SK-MEL-5 (cell line): ENCODE data around the gene TNFRSF18. TPM values are rescaled to one million over a fixed set of nuclear protein-coding genes. Genes with fewer than 3 reads are reported as not detected.

ENCODE experiments used
- DNase-seq: peaks from one replicate; pipeline ENCODE4 v3.0.0-alpha.2; 2016; ENCODE audit warnings: low read depth, low spot score
- in situ Hi-C: cut with HindIII; loops from 2 replicates; pipeline ENCODE4 v1.10.0; 2016; ENCODE audit warnings: low sequenced_read_pairs, high pct_unique_total_duplicates, low pct_unique_long_range_greater_than_20kb
- total RNA-seq: library from RNA; depleted of rRNA; stranded (reverse); fragments of >200 nt; shearing (Covaris generic); gene quantifications from 2 replicates; pipeline ENCODE4 v1.2.3, GENCODE V29; 2014

TNFRSF18 gene
- total RNA-seq, 1 experiment from 2014 or later, result not detected

DNA sequence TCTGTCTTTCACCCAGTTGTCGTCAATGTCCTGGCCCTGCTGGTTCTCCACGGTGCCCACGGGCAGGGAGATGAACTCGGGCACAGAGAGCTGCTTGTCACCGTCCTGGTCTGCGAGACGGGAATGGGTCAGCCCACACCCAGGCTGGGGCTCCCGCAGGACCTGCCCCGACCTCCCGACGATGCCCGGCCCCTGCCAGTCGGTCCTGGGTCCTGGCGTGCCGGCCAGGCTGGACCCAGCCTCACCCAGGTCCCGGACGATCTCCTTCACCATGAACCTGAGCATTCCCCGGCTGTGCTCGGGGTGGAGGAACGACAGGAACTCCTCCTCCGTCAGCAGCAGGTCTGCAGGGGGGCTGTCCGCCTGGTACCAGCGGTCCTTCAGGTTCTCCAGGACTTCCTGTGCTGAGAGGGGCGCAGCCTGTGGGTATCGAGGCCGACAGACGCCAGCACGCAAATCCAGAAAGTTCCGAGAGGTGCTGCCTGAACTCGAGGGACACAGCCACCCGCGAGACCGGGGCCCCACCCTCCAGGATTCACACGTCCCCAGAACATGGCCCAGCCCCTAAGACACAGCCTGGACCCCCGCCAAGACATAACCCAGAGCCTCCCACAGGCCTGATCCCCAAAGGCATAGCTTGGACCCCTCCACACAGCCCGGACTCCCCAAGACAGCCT is 12.3 kb upstream of the TNFRSF18 start:
- no peak for DNase-seq
- in situ Hi-C loops, result no loop called here

DNA sequence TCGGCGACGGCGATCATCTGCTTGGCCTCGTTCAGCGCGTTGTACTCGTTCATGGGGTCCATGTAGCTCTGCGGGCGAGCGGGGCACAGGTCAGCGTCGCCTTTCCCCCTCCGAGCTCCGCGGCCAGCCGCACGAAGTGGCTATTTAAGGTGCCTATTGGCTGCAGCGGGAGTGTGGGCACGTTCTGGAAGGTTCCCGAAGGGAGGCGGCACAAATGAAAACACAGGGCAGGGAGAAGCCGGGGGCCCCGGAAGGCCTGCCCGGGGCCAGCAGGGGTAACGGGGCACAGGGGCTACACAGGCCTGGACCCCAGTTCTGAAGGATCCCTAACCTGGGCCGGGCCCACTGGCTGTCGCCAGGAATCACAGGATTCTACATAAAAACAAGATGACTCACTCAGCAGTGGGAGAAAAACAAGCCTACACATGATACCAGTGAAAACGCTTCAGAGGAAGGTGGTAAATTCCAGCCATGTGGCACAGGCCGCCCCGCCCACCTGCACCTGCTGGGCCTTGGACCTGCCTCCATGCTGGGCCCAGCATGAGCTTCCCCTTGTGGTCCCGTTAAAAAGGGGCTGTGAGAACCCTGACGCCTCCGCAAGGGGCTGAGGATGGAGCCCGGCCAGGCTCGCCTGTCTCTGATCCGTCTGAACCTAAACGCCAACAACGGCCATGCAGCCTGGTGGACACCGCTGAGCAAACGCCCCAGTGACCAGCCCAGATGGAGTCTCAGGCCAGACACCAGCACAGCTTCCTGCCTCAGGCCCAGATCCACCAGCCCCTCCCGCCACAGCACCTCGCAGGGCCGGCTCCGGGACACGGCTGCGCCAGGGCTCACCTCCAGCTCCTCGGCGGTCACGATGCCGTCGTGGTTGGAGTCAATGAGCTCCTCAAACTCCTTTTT is 11.5 kb upstream of the TNFRSF18 start:
- no peak for DNase-seq
- in situ Hi-C loops, result no loop called here

GRCh38 chr1:1216770-1217620 is 10.6 kb upstream of the TNFRSF18 start:
- no peak for DNase-seq
- in situ Hi-C loops, result no loop called here

DNA sequence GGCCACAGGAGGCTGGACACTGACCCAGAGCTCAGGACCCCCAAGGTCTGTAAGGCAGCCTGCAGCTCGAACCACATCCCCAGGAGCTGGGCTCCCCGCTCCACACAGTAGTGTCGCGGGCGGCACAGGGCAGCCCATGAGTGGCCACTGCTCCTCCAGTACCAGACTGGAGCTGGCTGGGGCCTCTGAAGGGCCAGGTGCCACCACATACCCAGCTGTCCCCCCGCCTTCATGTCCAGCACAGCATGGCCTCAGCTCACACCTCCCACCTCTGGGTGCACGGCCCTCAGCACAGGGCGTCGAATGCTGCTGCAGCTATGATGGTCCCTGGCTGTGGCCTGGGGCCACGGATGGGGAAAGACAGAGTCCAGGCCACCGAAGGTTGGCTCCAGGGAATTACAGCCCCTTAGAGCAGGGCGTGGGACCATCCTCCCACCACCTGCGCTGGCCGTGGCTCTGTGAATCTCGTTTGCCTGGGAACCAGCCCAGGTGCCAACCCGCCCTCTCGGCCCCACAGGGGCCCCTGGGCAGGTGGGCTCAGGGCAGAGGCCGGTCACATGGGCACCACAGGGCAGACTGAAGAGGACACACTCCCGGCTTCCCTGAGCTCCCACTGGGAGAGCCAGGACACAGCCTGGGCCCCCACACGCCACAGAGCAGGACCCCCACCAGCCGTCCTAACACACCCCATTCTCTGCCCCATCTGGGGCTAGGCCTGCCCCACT is 9.7 kb upstream of the TNFRSF18 start:
- no peak for DNase-seq
- in situ Hi-C loops, result no loop called here

DNA sequence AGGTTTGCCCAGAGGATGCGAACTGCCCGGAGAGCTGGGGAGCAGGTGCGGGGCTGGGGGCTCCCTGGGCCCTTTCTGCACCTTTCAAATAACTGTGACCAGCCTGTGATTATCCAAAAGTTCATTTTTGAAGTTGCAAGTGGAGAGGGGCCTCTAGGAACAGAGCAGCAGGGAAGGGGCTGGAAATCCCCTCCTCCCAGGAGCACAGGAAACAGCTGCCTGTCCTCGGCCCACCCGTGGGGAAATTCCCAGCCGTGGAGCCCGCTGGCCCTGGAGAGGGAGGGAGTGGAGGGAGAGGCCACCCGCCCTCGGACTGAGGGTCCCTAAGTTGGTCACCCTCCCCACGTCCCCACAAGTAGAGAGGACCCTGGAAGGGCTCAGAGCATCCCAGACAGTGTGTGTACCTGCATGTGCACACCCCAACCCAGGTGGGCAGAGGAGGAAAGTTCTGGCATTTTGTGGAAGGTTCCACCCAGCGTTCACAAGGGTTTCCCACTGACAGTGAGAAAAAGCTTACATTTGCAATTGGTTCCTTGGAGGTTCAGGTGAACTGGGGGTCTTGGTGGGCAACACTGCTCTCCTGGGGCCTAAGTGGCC is 8.8 kb upstream of the TNFRSF18 start:
- in situ Hi-C loops, result no loop called here
- no peak for DNase-seq

GRCh38 chr1:1213345-1214265 is 7.2 kb upstream of the TNFRSF18 start, which contains the start of gene TNFRSF4:
TNFRSF4 (minus strand) TSS chr1:1214153; CDS start chr1:1214127, 26 bp downstream.
- DNase-seq, result no peak
- in situ Hi-C loops, result no loop called here

- in situ Hi-C loops, result no loop called here
- no peak for DNase-seq
Measured at GRCh38 chr1:1212780-1213344, 6.5 kb upstream of the TNFRSF18 start.

DNA sequence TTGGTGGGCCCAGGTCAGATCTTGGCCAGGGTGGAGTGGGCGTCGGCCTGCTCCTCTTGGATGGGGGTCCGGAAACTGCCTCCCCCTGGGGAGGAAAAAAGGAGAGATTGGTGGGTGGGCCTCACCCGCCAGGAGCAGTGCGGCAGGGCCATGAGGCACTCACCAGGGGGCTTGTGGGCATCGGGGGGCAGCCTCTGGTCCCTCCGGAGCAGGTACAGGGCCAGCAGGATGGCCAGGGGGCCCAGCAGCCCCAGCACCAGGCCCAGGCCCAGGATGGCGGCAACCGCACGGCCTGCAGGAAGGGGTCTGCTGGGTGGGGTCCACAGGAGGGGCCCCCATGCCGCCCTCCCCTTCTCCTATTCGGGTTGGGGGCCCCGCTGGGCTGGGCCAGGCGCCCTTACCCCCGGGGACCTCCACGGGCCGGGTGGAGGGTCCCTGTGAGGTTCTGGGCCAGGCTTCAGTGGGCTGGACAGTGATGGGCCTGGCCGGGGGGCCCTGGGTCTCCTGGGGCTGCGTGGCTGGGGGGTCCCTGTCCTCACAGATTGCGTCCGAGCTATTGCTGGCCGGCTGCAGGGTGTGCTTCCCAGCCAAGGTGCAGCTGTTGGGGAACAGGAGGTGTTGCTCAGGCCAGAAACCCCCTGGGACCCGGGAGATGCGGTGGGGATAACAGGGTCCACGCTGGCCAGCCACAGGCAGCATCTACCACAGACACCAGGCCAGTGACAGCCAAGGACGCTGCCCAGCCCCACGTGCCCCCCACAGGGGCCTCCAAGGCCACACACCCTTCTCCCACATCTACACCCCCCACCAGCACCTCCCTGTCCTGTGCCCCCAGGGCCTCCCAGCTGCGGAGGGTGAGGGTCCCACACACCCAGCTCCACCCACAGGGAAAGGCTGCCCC is 5.4 kb upstream of the TNFRSF18 start:
- in situ Hi-C loops, result no loop called here
- DNase-seq, result no peak

GRCh38 chr1:1210726-1211540 is 4.5 kb upstream of the TNFRSF18 start:
- in situ Hi-C loops, result no loop called here
- no peak for DNase-seq

DNA sequence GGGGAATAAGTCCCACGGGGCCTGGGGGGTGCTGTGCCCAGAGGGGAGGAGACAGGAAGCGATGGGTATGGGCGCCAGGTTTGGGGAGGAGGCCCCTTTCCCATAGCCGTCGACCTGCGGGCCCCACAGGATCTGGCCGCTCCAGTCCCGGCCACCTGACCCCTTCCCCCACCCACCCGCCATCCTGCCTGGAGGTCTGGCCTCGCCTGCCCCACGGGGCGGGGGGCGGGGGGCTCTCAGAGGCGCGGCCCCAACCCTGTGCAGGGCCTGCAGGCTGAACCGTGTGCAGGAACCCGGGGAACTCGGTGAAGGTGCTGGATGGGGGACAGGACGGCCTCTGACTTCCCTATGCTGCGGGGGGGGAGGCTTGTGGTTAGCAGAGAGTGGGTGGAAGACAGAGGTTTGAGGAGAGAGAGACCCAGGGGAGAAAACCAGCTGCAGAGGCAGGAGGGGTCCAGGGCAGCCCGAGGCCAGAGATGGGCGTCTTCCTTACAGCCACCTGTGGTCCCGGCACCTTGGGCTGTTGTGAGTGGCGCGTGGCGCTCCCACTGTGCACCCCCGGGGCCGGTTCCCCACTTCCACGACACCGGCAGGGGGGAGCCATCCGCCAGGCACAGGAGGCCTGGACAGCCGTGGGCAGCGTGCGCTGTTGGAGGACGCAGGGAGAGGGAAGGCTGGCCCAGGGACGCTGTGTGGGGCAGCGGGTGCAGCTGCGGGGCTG is 2.5 kb upstream of the TNFRSF18 start:
- no peak for DNase-seq
- in situ Hi-C loops, result no loop called here

DNA sequence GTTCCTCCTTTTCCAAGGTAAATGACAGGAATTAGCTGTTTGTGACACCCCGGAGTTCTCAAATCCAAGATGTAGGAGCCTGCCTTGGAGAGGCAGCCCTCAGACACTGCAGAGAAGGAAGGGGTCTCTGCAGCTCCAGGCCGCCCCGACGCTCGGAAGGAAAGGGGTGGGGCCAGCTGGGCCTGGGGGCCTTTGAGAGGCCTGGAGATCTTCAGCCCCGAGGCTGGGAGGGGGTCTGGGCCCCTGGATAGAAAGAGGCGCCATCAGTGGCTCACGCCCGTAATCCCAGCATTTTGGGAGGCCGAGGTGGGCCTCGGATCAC is 1.1 kb upstream of the TNFRSF18 start:
- DNase-seq, result no peak
- in situ Hi-C loops, result no loop called here

GRCh38 chr1:1206966-1207531 is 657 bp upstream of the TNFRSF18 start:
- in situ Hi-C loops, result no loop called here
- DNase-seq, result no peak

GRCh38 chr1:1205769-1206375 is 520 bp downstream of the TNFRSF18 start:
- no peak for DNase-seq
- in situ Hi-C loops, result no loop called here
